Osteoblast (primary cell): ENCODE data around the gene C11orf52. TPM values are rescaled to one million over a fixed set of nuclear protein-coding genes. Genes with fewer than 3 reads are reported as not detected.
"Not testable (repeated sequence)": the region's sequence is repeated elsewhere in the genome, so short reads cannot be mapped to it uniquely, and the experiment has no call there.

Source experiments
- DNase-seq: peaks from one replicate; pipeline ENCODE4 v3.0.0; 2011; ENCODE audit warnings: low spot score, mixed read lengths; ENCODE audit not compliant: insufficient read length; ENCODE audit errors: missing footprints
- H2AFZ ChIP-seq: 2 replicates; pipeline ENCODE4 v1.6.0; 2011; ENCODE audit warnings: mild to moderate bottlenecking, low read length
- H3K27ac ChIP-seq: 2 replicates; pipeline ENCODE4 v1.5.1; 2011; ENCODE audit warnings: mild to moderate bottlenecking, low read depth, low read length, moderate library complexity
- H3K27me3 ChIP-seq: 2 replicates; pipeline ENCODE4 v1.6.0; 2012; ENCODE audit warnings: mild to moderate bottlenecking, control low read depth, inconsistent platforms, low read length, moderate library complexity; ENCODE audit not compliant: insufficient read depth
- H3K36me3 ChIP-seq: 2 replicates; pipeline ENCODE4 v1.5.1; 2011; ENCODE audit warnings: mild to moderate bottlenecking, low read length, control low read depth, moderate library complexity; ENCODE audit not compliant: insufficient read depth
- H3K4me1 ChIP-seq: 2 replicates; pipeline ENCODE4 v1.5.1; 2011; ENCODE audit warnings: mild to moderate bottlenecking, low read length, control low read depth, moderate library complexity; ENCODE audit not compliant: insufficient read depth
- H3K4me2 ChIP-seq: 2 replicates; pipeline ENCODE4 v1.6.0; 2011; ENCODE audit warnings: mild to moderate bottlenecking, low read length; ENCODE audit not compliant: insufficient read depth
- H3K4me3 ChIP-seq: fragments of 200-600 bp; sonication (generic); 3 replicates; pipeline ENCODE4 v1.5.1; 2012; ENCODE audit warnings: mild to moderate bottlenecking, low read length, inconsistent platforms; ENCODE audit not compliant: insufficient read depth
- H3K79me2 ChIP-seq: 2 replicates; pipeline ENCODE4 v1.6.0; 2012; ENCODE audit warnings: mild to moderate bottlenecking, low read length, control low read depth, inconsistent platforms; ENCODE audit not compliant: insufficient read depth
- H3K9me3 ChIP-seq: 2 replicates; pipeline ENCODE4 v1.5.1; 2011; ENCODE audit warnings: low read depth, low read length, control low read depth
- H4K20me1 ChIP-seq: 2 replicates; pipeline ENCODE4 v1.6.0; 2012; ENCODE audit warnings: mild to moderate bottlenecking, low read length, control low read depth; ENCODE audit not compliant: insufficient read depth
- total RNA-seq: library from RNA; depleted of rRNA; stranded (reverse); fragments of >200 nt; gene quantifications from 2 replicates; pipeline ENCODE4 v1.2.3, GENCODE V29; 2012
- TF ChIP-seq, protein P1 (sequence below): IDR thresholded peaks from 2 replicates; pipeline ENCODE4 v1.5.1; 2011; ENCODE audit warnings: mild to moderate bottlenecking, low read depth, low read length, moderate library complexity; ENCODE audit errors: extremely low read depth

C11orf52 gene
- total RNA-seq, 1 donor, result 1.4 TPM

- Histone ChIP-seq H3K27ac (no peak overlapping the region), H3K9me3 (no peaks in the 10 kb centered on the region), H3K79me2 (no peaks in the 10 kb centered on the region), H3K4me2 (no peak overlapping the region), H3K27me3 (no peaks in the 10 kb centered on the region), H3K36me3 (no peaks in the 10 kb centered on the region), H2AFZ (no peak overlapping the region), H3K4me3 (no peak overlapping the region), H3K4me1 (peaks cover 36% of the 10 kb centered on the region), H4K20me1 (no peaks in the 10 kb centered on the region)
- TF ChIP-seq, protein P1, sequence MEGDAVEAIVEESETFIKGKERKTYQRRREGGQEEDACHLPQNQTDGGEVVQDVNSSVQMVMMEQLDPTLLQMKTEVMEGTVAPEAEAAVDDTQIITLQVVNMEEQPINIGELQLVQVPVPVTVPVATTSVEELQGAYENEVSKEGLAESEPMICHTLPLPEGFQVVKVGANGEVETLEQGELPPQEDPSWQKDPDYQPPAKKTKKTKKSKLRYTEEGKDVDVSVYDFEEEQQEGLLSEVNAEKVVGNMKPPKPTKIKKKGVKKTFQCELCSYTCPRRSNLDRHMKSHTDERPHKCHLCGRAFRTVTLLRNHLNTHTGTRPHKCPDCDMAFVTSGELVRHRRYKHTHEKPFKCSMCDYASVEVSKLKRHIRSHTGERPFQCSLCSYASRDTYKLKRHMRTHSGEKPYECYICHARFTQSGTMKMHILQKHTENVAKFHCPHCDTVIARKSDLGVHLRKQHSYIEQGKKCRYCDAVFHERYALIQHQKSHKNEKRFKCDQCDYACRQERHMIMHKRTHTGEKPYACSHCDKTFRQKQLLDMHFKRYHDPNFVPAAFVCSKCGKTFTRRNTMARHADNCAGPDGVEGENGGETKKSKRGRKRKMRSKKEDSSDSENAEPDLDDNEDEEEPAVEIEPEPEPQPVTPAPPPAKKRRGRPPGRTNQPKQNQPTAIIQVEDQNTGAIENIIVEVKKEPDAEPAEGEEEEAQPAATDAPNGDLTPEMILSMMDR, result no peak
- DNase-seq, result no peak
These were observed 11.8 kb downstream of the C11orf52 start for GRCh38 chr11:111930472-111930871.

- Histone ChIP-seq H4K20me1 (no peaks in the 10 kb centered on the region), H2AFZ (no peak overlapping the region), H3K27ac (no peak overlapping the region), H3K27me3 (no peaks in the 10 kb centered on the region), H3K4me1 (peaks cover 37% of the 10 kb centered on the region), H3K4me3 (no peak overlapping the region), H3K9me3 (no peaks in the 10 kb centered on the region), H3K79me2 (peaks cover 5% of the 10 kb centered on the region), H3K4me2 (no peak overlapping the region), H3K36me3 (no peaks in the 10 kb centered on the region)
- no peak for DNase-seq
- TF ChIP-seq, protein P1, result no peak
These were observed 13.9 kb downstream of the C11orf52 start for GRCh38 chr11:111932611-111932950.

DNA sequence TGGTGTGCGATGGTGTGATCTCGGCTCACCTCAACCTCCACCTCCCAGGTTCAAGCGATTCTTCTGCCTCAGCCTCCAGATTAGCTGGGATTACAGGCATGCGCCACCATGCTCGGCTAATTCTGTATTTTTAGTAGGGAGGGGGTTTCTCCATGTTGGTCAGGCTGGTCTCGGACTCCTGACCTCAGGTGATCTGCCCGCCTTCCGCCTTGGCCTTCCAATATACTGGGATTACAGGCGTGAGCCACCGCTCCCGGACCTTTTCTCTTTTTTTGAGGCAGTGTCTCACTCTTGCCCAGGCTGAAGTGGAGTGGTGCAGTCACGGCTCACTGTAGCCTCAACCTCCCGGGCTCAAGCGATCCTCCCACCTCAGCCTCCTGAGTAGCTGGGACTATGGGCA, 14.5 kb downstream of the C11orf52 start:
- not testable (repeated sequence) for H3K4me2 ChIP-seq, H3K9me3 ChIP-seq, H3K36me3 ChIP-seq, H3K79me2 ChIP-seq, H2AFZ ChIP-seq, H4K20me1 ChIP-seq, H3K4me3 ChIP-seq, DNase-seq, H3K27me3 ChIP-seq, H3K27ac ChIP-seq
- H3K4me1 ChIP-seq, result peaks cover 43% of the 10 kb centered on the region

- H3K4me1 ChIP-seq, result peaks cover 50% of the 10 kb centered on the region
- peak overlapping the region; percentile 6 for H3K27ac ChIP-seq
- no peaks in the 10 kb centered on the region for H3K27me3 ChIP-seq
- no peaks in the 10 kb centered on the region for H3K9me3 ChIP-seq
- DNase-seq, result peak; percentile 8
- no peaks in the 10 kb centered on the region for H3K36me3 ChIP-seq
- H2AFZ ChIP-seq, result no peak overlapping the region
- H3K4me3 ChIP-seq, result no peak overlapping the region
- H3K4me2 ChIP-seq, result no peak overlapping the region
- no peaks in the 10 kb centered on the region for H4K20me1 ChIP-seq
- TF ChIP-seq, protein P1, result no peak
- H3K79me2 ChIP-seq, result peaks cover 8% of the 10 kb centered on the region
These were observed 15.2 kb downstream of the C11orf52 start for GRCh38 chr11:111933872-111934271.

DNA sequence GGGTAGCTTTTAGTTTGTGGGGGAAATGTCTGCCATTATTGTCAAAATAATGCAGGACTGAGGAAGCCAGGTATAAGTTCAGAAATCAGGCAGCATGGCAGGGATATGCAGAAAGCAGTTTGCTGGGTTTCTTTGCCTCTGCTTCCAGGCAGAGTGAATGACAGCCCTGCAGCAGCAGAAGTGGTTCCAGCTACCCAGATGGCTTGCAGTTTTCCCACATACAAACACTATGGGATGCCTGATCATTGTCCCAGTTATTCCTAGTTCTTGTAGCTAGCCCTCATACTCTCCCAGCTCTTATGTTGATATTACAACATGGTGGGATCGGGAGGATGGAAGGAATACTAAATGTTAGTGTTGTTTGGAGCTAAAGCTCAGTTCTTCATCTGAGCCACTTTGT, 15.6 kb downstream of the C11orf52 start:
- Histone ChIP-seq H3K9me3 (no peaks in the 10 kb centered on the region), H3K4me1 (peaks cover 55% of the 10 kb centered on the region), H3K36me3 (no peaks in the 10 kb centered on the region), H3K27ac (peak overlapping the region; percentile 6), H3K4me3 (no peak overlapping the region), H2AFZ (no peak overlapping the region), H3K27me3 (no peaks in the 10 kb centered on the region), H3K79me2 (peaks cover 8% of the 10 kb centered on the region), H4K20me1 (no peaks in the 10 kb centered on the region), H3K4me2 (no peak overlapping the region)
- TF ChIP-seq, protein P1, result no peak
- DNase-seq, result no peak
